Lower lobe of right lung (tissue), 2 donors: ENCODE measurements around the gene PPP1R12B. TPM values are rescaled to one million over a fixed set of nuclear protein-coding genes. Genes with fewer than 3 reads are reported as not detected.

Source experiments
- ATAC-seq, 2 donors: fragments of 200-7000 bp; cut with Tn5 transposase; one replicate each; pipeline ENCODE4 v1.9.1; 2020 to 2022; ENCODE audit warnings: mild to moderate bottlenecking in 2 of 2, moderate library complexity in 2 of 2
- DNase-seq: peaks from one replicate; pipeline ENCODE4 v3.0.0-alpha.2; 2020
- H3K27ac ChIP-seq: fragments of 200-600 bp; one replicate; pipeline ENCODE4 v1.8.0; 2022
- H3K27me3 ChIP-seq: fragments of 200-600 bp; one replicate; pipeline ENCODE4 v1.8.0; 2022; ENCODE audit warnings: low read depth
- H3K36me3 ChIP-seq: fragments of 200-600 bp; one replicate; pipeline ENCODE4 v1.8.0; 2022; ENCODE audit warnings: mild to moderate bottlenecking
- H3K4me1 ChIP-seq: fragments of 200-600 bp; one replicate; pipeline ENCODE4 v1.8.0; 2022
- H3K4me3 ChIP-seq: fragments of 200-600 bp; one replicate; pipeline ENCODE4 v1.8.0; 2022; ENCODE audit warnings: mild to moderate bottlenecking
- H3K9me3 ChIP-seq: fragments of 200-600 bp; one replicate; pipeline ENCODE4 v1.8.0; 2022
- intact Hi-C: fragments of 100-400 bp; cut with DNase I; formaldehyde crosslinking; loops from one replicate; pipeline ENCODE4 v1.11.0; 2022
- total RNA-seq: library from RNA; stranded (reverse); fragmentation: NEBNext Ultra II Directional; extraction: Animal tissue kit (Norgen Biotek cat#: 25700); gene quantifications from one replicate; pipeline ENCODE4 v1.2.1, GENCODE V29; 2021
- TF ChIP-seq, protein P1 (sequence below): fragments of 200-600 bp; IDR thresholded peaks from one replicate; pipeline ENCODE4 v1.8.0; 2022; ENCODE audit warnings: antibody characterized with exemption, mild to moderate bottlenecking
- donor health status: DM: no; HTN: yes; CAD: no; lungs with severe emphysema.

PPP1R12B gene
- total RNA-seq, 1 donor from 2014 or later, result 41.4 TPM

DNA sequence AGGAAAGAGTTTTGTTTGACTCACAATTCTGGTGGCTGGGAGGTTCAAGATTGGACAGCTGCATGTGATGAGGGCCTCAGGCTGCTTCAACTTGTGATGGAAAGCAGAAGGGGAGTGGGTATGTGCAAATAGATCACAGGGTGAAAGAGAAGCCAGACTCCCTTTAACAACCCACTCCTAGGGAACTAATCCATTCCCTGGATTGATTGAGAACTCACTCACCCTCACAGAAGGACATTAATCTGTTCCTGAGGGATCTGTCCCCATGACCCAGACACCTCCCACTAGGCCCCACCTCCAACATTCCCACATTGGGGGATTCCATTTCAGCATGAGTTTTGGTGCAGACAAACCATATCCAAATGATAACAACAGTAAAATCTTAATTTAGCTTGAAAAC, 32.3 kb upstream of the PPP1R12B start:
- no peak overlapping the region for H3K27ac ChIP-seq
- no peaks in the 10 kb centered on the region for H3K27me3 ChIP-seq
- ATAC-seq (no peak), DNase-seq (no peak)
- TF ChIP-seq, protein P1, sequence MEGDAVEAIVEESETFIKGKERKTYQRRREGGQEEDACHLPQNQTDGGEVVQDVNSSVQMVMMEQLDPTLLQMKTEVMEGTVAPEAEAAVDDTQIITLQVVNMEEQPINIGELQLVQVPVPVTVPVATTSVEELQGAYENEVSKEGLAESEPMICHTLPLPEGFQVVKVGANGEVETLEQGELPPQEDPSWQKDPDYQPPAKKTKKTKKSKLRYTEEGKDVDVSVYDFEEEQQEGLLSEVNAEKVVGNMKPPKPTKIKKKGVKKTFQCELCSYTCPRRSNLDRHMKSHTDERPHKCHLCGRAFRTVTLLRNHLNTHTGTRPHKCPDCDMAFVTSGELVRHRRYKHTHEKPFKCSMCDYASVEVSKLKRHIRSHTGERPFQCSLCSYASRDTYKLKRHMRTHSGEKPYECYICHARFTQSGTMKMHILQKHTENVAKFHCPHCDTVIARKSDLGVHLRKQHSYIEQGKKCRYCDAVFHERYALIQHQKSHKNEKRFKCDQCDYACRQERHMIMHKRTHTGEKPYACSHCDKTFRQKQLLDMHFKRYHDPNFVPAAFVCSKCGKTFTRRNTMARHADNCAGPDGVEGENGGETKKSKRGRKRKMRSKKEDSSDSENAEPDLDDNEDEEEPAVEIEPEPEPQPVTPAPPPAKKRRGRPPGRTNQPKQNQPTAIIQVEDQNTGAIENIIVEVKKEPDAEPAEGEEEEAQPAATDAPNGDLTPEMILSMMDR, result no peak
- H3K9me3 ChIP-seq, result no peaks in the 10 kb centered on the region
- H3K4me3 ChIP-seq, result no peak overlapping the region
- peaks cover 6% of the 10 kb centered on the region for H3K4me1 ChIP-seq
- no peaks in the 10 kb centered on the region for H3K36me3 ChIP-seq
- intact Hi-C loops, result loop anchor here (10.0 kb wide), 1 partner anchor 121 kb away; the partner anchor contains the start of gene LGR6

DNA sequence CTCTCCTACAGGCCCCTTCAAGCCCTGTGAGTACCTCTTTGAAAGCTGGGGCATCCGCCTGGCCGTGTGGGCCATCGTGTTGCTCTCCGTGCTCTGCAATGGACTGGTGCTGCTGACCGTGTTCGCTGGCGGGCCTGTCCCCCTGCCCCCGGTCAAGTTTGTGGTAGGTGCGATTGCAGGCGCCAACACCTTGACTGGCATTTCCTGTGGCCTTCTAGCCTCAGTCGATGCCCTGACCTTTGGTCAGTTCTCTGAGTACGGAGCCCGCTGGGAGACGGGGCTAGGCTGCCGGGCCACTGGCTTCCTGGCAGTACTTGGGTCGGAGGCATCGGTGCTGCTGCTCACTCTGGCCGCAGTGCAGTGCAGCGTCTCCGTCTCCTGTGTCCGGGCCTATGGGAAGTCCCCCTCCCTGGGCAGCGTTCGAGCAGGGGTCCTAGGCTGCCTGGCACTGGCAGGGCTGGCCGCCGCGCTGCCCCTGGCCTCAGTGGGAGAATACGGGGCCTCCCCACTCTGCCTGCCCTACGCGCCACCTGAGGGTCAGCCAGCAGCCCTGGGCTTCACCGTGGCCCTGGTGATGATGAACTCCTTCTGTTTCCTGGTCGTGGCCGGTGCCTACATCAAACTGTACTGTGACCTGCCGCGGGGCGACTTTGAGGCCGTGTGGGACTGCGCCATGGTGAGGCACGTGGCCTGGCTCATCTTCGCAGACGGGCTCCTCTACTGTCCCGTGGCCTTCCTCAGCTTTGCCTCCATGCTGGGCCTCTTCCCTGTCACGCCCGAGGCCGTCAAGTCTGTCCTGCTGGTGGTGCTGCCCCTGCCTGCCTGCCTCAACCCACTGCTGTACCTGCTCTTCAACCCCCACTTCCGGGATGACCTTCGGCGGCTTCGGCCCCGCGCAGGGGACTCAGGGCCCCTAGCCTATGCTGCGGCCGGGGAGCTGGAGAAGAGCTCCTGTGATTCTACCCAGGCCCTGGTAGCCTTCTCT, 30.3 kb upstream of the PPP1R12B start:
- Histone ChIP-seq H3K9me3 (no peaks in the 10 kb centered on the region), H3K36me3 (no peaks in the 10 kb centered on the region), H3K4me1 (no peaks in the 10 kb centered on the region), H3K27me3 (no peaks in the 10 kb centered on the region), H3K4me3 (no peak overlapping the region), H3K27ac (no peak overlapping the region)
- DNase-seq (no peak), ATAC-seq (no peak)
- intact Hi-C loops, result loop anchor here (10.0 kb wide), 1 partner anchor 123 kb away; the partner anchor contains the start of gene LGR6
- TF ChIP-seq, protein P1, result no peak

DNA sequence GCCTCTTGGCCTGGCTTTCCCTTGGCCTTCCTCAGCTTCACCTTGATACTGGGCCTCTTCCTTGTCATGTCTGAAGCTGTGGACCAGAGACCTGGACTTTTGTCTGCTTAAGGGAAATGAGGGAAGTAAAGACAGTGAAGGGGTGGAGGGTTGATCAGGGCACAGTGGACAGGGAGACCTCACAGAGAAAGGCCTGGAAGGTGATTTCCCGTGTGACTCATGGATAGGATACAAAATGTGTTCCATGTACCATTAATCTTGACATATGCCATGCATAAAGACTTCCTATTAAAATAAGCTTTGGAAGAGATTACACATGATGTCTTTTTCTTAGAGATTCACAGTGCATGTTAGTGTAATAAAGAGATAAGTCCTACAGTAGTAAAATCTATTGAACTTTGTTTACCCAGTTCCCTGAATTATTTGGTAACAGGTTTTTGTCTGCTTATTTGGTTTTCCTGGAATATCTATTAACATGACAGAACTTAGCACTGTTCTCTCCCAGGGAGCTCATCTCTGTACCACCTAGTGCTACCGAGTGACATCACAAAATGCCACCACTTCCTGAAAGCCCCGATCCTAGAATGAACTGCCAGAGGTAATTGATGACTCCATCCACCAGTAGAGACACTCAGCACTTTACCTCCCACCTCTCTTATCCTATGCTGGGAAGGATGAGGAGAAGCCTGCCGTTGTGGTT, 29.0 kb upstream of the PPP1R12B start:
- no peaks in the 10 kb centered on the region for H3K4me1 ChIP-seq
- ATAC-seq (no peak), DNase-seq (no peak)
- no peaks in the 10 kb centered on the region for H3K36me3 ChIP-seq
- intact Hi-C loops, result loop anchor here (10.0 kb wide), 1 partner anchor 125 kb away; the partner anchor contains the start of gene LGR6
- H3K9me3 ChIP-seq, result no peaks in the 10 kb centered on the region
- no peak overlapping the region for H3K27ac ChIP-seq
- H3K4me3 ChIP-seq, result no peak overlapping the region
- TF ChIP-seq, protein P1, result no peak
- no peaks in the 10 kb centered on the region for H3K27me3 ChIP-seq

DNA sequence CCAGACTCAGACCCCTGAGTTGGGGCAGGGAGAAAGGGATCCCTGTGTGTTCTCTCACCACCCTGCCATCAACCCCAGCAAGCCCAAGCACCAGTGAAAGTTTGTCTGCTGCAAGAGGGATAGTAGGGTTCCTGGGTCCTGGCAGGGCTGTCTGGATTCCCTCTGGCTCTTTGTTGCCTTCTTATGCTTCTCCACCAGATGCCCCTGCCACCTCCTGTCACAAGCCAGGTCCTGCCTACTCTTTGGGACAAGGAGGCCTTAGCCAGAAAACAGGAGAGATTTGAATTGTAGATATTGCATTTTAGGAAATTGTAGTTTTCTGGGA, 28.5 kb upstream of the PPP1R12B start:
- DNase-seq (no peak), ATAC-seq (no peak)
- H3K9me3 ChIP-seq, result no peaks in the 10 kb centered on the region
- H3K27me3 ChIP-seq, result no peaks in the 10 kb centered on the region
- H3K4me1 ChIP-seq, result no peaks in the 10 kb centered on the region
- TF ChIP-seq, protein P1, result no peak
- H3K36me3 ChIP-seq, result no peaks in the 10 kb centered on the region
- intact Hi-C loops, result no loop called here
- H3K27ac ChIP-seq, result no peak overlapping the region
- H3K4me3 ChIP-seq, result no peak overlapping the region

DNA sequence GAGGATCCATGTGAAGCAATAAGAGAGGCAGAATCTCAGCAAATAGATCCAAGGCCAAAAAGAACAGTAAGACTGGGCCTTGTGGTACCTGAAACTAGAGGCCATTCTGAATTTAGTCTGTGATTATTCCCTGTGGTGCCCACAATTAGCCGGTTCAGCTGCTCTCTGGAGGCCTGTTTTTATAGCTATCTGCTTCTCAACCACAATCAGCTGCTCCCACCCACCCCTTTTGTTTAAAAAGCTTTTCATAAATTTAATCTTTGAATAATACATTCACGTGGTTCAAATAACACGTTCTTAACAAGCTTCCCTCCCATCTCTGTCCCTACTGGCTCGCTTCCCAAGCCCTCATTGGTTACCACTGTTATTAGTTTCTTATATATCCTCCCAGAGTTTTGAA, 24.8 kb upstream of the PPP1R12B start:
- ATAC-seq (no peak), DNase-seq (no peak)
- Histone ChIP-seq H3K4me3 (no peak overlapping the region), H3K27ac (no peak overlapping the region), H3K9me3 (no peaks in the 10 kb centered on the region), H3K27me3 (no peaks in the 10 kb centered on the region), H3K36me3 (no peaks in the 10 kb centered on the region), H3K4me1 (no peaks in the 10 kb centered on the region)
- TF ChIP-seq, protein P1, result no peak
- intact Hi-C loops, result no loop called here
